GM12864 (cell line): ENCODE measurements around the gene USP32.

Experiments
- DNase-seq: peaks from one replicate; pipeline ENCODE4 v3.0.0-alpha.2; 2011; ENCODE audit warnings: low read depth
- H3K4me3 ChIP-seq: 2 replicates; pipeline ENCODE4 v1.5.1; 2011; ENCODE audit warnings: mild to moderate bottlenecking, low read depth, low read length, control low read depth
- TF ChIP-seq, protein P1 (sequence below): IDR thresholded peaks from 2 replicates; pipeline ENCODE4 v1.5.1; 2011; ENCODE audit warnings: low read depth, mild to moderate bottlenecking, moderate library complexity, low read length, control low read depth, inconsistent platforms; ENCODE audit errors: missing control alignments

Gene USP32

DNA sequence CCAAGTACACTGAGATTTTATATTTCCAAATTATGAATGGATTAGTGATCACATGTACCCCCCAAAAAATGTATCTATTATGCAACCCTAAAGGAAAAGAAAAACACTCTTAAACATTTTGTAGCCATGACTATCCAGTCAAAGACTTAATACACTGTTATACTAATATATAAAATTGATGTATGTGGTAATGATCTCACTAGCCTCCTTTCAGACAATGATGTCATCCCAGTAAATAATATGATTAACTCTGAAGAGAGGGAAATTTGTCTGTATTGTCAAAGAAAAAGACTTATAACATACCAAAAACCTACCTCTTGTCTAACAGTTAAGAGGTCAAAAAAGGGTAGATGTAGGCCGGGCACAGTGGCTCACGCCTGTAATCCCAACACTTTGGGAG lies 80.7 kb downstream of the USP32 start:
- no peak for DNase-seq
- TF ChIP-seq, protein P1, sequence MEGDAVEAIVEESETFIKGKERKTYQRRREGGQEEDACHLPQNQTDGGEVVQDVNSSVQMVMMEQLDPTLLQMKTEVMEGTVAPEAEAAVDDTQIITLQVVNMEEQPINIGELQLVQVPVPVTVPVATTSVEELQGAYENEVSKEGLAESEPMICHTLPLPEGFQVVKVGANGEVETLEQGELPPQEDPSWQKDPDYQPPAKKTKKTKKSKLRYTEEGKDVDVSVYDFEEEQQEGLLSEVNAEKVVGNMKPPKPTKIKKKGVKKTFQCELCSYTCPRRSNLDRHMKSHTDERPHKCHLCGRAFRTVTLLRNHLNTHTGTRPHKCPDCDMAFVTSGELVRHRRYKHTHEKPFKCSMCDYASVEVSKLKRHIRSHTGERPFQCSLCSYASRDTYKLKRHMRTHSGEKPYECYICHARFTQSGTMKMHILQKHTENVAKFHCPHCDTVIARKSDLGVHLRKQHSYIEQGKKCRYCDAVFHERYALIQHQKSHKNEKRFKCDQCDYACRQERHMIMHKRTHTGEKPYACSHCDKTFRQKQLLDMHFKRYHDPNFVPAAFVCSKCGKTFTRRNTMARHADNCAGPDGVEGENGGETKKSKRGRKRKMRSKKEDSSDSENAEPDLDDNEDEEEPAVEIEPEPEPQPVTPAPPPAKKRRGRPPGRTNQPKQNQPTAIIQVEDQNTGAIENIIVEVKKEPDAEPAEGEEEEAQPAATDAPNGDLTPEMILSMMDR: no peak
- H3K4me3 ChIP-seq: no peak overlapping the region

GRCh38 chr17:60305141-60305540 lies 86.8 kb downstream of the USP32 start:
- H3K4me3 ChIP-seq: no peak overlapping the region
- TF ChIP-seq, protein P1: no peak
- DNase-seq: peak; percentile 70

- H3K4me3 ChIP-seq: no peak overlapping the region
- TF ChIP-seq, protein P1: no peak
- DNase-seq: no peak
These were observed 87.4 kb downstream of the USP32 start for GRCh38 chr17:60304502-60304901.

- no peak overlapping the region for H3K4me3 ChIP-seq
- TF ChIP-seq, protein P1: no peak
- no peak for DNase-seq
These were observed 88.4 kb downstream of the USP32 start for GRCh38 chr17:60303406-60304099.

GRCh38 chr17:60301649-60302048 lies 90.3 kb downstream of the USP32 start:
- TF ChIP-seq, protein P1: no peak
- H3K4me3 ChIP-seq: no peak overlapping the region
- no peak for DNase-seq

DNA sequence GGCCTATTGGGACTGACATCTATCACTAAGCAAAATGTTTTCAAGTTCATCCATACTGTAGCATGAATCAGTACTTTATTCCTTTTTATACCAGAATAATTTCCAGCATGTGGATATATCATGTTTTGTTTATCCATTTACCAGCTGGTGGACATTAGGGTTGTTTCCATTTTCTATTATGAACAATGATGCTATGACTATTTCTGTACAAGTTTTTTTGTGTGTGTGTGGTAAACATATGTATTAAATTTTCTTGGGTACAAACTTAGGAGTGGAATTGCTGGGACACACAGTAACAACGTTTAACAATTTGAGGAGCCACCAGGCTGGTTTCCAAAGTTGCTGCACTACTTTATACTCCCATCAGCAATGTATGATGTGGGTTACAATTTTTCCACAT lies 91.0 kb downstream of the USP32 start:
- H3K4me3 ChIP-seq: no peak overlapping the region
- TF ChIP-seq, protein P1: no peak
- DNase-seq: no peak

GRCh38 chr17:60300011-60300410 lies 91.9 kb downstream of the USP32 start:
- TF ChIP-seq, protein P1: no peak
- no peak for DNase-seq
- no peak overlapping the region for H3K4me3 ChIP-seq
